B cell (primary cell): Measurements from ENCODE around the gene MYH11. TPM values are rescaled to one million over a fixed set of nuclear protein-coding genes. Genes with fewer than 3 reads are reported as not detected.

ENCODE experiments used
- ATAC-seq: fragments of 200-7000 bp; cut with Tn5 transposase; one replicate; pipeline ENCODE4 v1.10.0; 2021; ENCODE audit warnings: low read depth, mild to moderate bottlenecking, moderate number of reproducible peaks, moderate library complexity
- CTCF ChIA-PET: fragments of 350-600 bp; sonication (Branson Sonifier 250); formaldehyde crosslinking; loops from one replicate; lab custom pipeline; 2021; ENCODE audit warnings: antibody characterized with exemption, inconsistent platforms; lab: Charles Lee
- POLR2A ChIA-PET: fragments of 350-600 bp; sonication (Branson Sonifier 250); formaldehyde crosslinking; loops from one replicate; lab custom pipeline; 2021; ENCODE audit warnings: antibody characterized with exemption; lab: Charles Lee
- DNase-seq: peaks from one replicate; pipeline ENCODE4 v3.0.0; 2013
- H2AFZ ChIP-seq: 2 replicates; pipeline ENCODE4 v1.6.1; 2012; ENCODE audit warnings: mild to moderate bottlenecking, low read depth, low read length; ENCODE audit not compliant: insufficient read depth, poor library complexity, severe bottlenecking
- H3K27ac ChIP-seq, 2 donors: 1 replicate in 1 of 2; 2 replicates in 1 of 2; pipeline ENCODE4 v1.5.1; 2012 to 2013; ENCODE audit warnings: low read length in 2 of 2, mild to moderate bottlenecking in 2 of 2, moderate library complexity in 1 of 2
- H3K27me3 ChIP-seq, 4 experiments: fragments of 200-600 bp in 1 of 4; sonication (generic) in 1 of 4; replicated peaks in 1 of 4; 1 replicate in 2 of 4; 2 replicates in 2 of 4; pipeline versions ENCODE4 v1.6.1 to v1.7.0; 2013 to 2016; ENCODE audit warnings: low read length in 3 of 4, mild to moderate bottlenecking in 2 of 4, mixed read lengths in 1 of 4, moderate library complexity in 1 of 4; ENCODE audit not compliant: insufficient read depth in 4 of 4, control insufficient read depth in 3 of 4; ENCODE audit errors: control extremely low read depth in 1 of 4
- H3K36me3 ChIP-seq, 2 experiments: replicated peaks in 1 of 2; 1 replicate in 1 of 2; 2 replicates in 1 of 2; pipeline versions ENCODE4 v1.6.1 to v1.7.1; 2013; ENCODE audit warnings: low read length in 1 of 2; ENCODE audit not compliant: insufficient read depth in 2 of 2, control insufficient read depth in 1 of 2; ENCODE audit errors: control extremely low read depth in 1 of 2, extremely low read depth in 1 of 2
- H3K4me1 ChIP-seq, 2 donors: fragments of 200-600 bp in 1 of 2; sonication (generic) in 1 of 2; 1 replicate in 1 of 2; 2 replicates in 1 of 2; pipeline versions ENCODE4 v1.5.1 to v1.6.1; 2013 to 2017; ENCODE audit warnings: low read length in 2 of 2; ENCODE audit not compliant: control insufficient read depth in 2 of 2, insufficient read depth in 2 of 2
- H3K4me2 ChIP-seq: replicated peaks from 2 replicates; pipeline ENCODE3; 2012; ENCODE audit warnings: mild to moderate bottlenecking, low read depth, low read length; ENCODE audit not compliant: poor library complexity, severe bottlenecking
- H3K4me3 ChIP-seq, 5 experiments: fragments of 200-600 bp in 1 of 5; sonication (generic) in 1 of 5; 1 replicate in 3 of 5; 2 replicates in 2 of 5; pipeline versions ENCODE4 v1.5.1 to v1.7.0; 2011 to 2016; ENCODE audit warnings: low read length in 4 of 5, mild to moderate bottlenecking in 4 of 5, low read depth in 2 of 5, control low read depth in 1 of 5, moderate library complexity in 1 of 5; ENCODE audit not compliant: insufficient read depth in 1 of 5; ENCODE audit errors: control extremely low read depth in 1 of 5, extremely low read depth in 1 of 5
- H3K79me2 ChIP-seq: fragments of 200-600 bp; sonication (generic); one replicate; pipeline ENCODE4 v1.6.0; 2016; ENCODE audit warnings: low read length; ENCODE audit not compliant: control insufficient read depth, insufficient read depth
- H3K9ac ChIP-seq: fragments of 200-600 bp; sonication (generic); 2 replicates; pipeline ENCODE4 v1.6.1; 2017; ENCODE audit warnings: mild to moderate bottlenecking, low read length, moderate library complexity
- H3K9me3 ChIP-seq, 3 donors: one replicate each; pipeline versions ENCODE4 v1.6.1 to v1.7.1; 2013; ENCODE audit warnings: low read length in 2 of 3; ENCODE audit not compliant: control insufficient read depth in 2 of 3, insufficient read depth in 1 of 3; ENCODE audit errors: control extremely low read depth in 1 of 3
- H4K20me1 ChIP-seq: 2 replicates; pipeline ENCODE4 v1.6.0; 2012; ENCODE audit warnings: mild to moderate bottlenecking, low read length; ENCODE audit not compliant: insufficient read depth, control insufficient read depth, poor library complexity, severe bottlenecking
- H3K27ac Mint-ChIP-seq: one replicate; pipeline ENCODE4 v1.8.0; 2021; ENCODE audit warnings: mixed read lengths
- H3K27me3 Mint-ChIP-seq: one replicate; pipeline ENCODE4 v1.8.0; 2021; ENCODE audit warnings: mixed read lengths
- H3K4me1 Mint-ChIP-seq: one replicate; pipeline ENCODE4 v1.8.0; 2021; ENCODE audit warnings: mixed read lengths
- H3K4me3 Mint-ChIP-seq: one replicate; pipeline ENCODE4 v1.8.0; 2021; ENCODE audit warnings: mixed read lengths
- H3K9me3 Mint-ChIP-seq: one replicate; pipeline ENCODE4 v1.8.0; 2022; ENCODE audit warnings: mixed read lengths; ENCODE audit not compliant: insufficient read depth
- EZH2 ChIP-seq: IDR thresholded peaks from 2 replicates; pipeline ENCODE4 v1.6.1; 2012; ENCODE audit warnings: borderline replicate concordance, low read depth, mild to moderate bottlenecking, moderate library complexity, low read length; ENCODE audit not compliant: insufficient read depth, poor library complexity, severe bottlenecking
- WGBS: methylation state at CpG from one replicate; pipeline ENCODE4 v1.1.5; 2013; ENCODE audit warnings: missing lambda C conversion rate; ENCODE audit not compliant: insufficient coverage; 5-methylcytosine and 5-hydroxymethylcytosine counted together
- intact Hi-C: fragments of 100-400 bp; cut with micrococcal nuclease; formaldehyde crosslinking; loops from one replicate; pipeline ENCODE4 v1.10.0; 2022
- polyA minus RNA-seq: library from RNA; depleted of rRNA, polyadenylated mRNA; stranded (reverse); fragments of >200 nt; gene quantifications from 2 replicates; pipeline ENCODE4 v1.2.3, GENCODE V29; 2012
- polyA plus RNA-seq: library from polyadenylated mRNA; depleted of rRNA; stranded (reverse); fragments of >200 nt; gene quantifications from 2 replicates; pipeline ENCODE4 v1.2.3, GENCODE V29; 2012
- total RNA-seq, 2 donors: library from RNA; stranded (reverse); fragments of 120-200 nt in 1 of 2; gene quantifications; 1 replicate in 1 of 2; 2 replicates in 1 of 2; pipeline versions ENCODE4 v1.2.3 to v1.2.4, GENCODE V29; 2013 to 2022
- TF ChIP-seq, protein P1 (sequence below): fragments of 200-600 bp; IDR thresholded peaks from one replicate; pipeline ENCODE4 v1.8.0; 2022; ENCODE audit warnings: antibody characterized with exemption, mild to moderate bottlenecking

The MYH11 gene
- total RNA-seq (0.05 and 0.15 TPM in 2 replicates), polyA plus RNA-seq (0.16 and 0.23 TPM in 2 replicates), polyA minus RNA-seq (0.17 and 0.86 TPM in 2 replicates)
- 0.58 TPM for total RNA-seq (2013)

- Histone ChIP-seq H2AFZ (peak within 1 kb of the TSS; percentile 60), H3K4me3 (peak within 1 kb of the TSS in 3 of 5 experiments; percentile 8 to 15 (median 9)), H4K20me1 (no peaks in the 10 kb centered on the region), H3K79me2 (no peaks in the 10 kb centered on the region), H3K27me3 (peaks cover 0 to 34% (median 15%) of the 10 kb centered on the region in 4 experiments), H3K9ac (no peak within 1 kb of the TSS), H3K4me2 (peak within 1 kb of the TSS; percentile 54), H3K27ac (no peak within 1 kb of the TSS), H3K36me3 (no peaks in the 10 kb centered on the region), H3K9me3 (peaks cover 0 to 1% (median 0%) of the 10 kb centered on the region in 3 donors), H3K4me1 (peaks cover 24 to 31% of the 10 kb centered on the region in 2 donors)
- H3K4me1 Mint-ChIP-seq = peaks cover 19% of the 10 kb centered on the region
- TF ChIP-seq, protein P1, sequence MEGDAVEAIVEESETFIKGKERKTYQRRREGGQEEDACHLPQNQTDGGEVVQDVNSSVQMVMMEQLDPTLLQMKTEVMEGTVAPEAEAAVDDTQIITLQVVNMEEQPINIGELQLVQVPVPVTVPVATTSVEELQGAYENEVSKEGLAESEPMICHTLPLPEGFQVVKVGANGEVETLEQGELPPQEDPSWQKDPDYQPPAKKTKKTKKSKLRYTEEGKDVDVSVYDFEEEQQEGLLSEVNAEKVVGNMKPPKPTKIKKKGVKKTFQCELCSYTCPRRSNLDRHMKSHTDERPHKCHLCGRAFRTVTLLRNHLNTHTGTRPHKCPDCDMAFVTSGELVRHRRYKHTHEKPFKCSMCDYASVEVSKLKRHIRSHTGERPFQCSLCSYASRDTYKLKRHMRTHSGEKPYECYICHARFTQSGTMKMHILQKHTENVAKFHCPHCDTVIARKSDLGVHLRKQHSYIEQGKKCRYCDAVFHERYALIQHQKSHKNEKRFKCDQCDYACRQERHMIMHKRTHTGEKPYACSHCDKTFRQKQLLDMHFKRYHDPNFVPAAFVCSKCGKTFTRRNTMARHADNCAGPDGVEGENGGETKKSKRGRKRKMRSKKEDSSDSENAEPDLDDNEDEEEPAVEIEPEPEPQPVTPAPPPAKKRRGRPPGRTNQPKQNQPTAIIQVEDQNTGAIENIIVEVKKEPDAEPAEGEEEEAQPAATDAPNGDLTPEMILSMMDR = no peak
- no peaks in the 10 kb centered on the region for H3K9me3 Mint-ChIP-seq
- peaks cover 22% of the 10 kb centered on the region for H3K27me3 Mint-ChIP-seq
- H3K27ac Mint-ChIP-seq = no peak within 1 kb of the TSS
- peak within 1 kb of the TSS; percentile 67 for H3K4me3 Mint-ChIP-seq
- WGBS = under 1% methylated on average over 38 of the region's 49 CpGs
- ATAC-seq (no peak), DNase-seq (peak; percentile 41)
- ChIA-PET CTCF (no interaction called here), POLR2A (no interaction called here)
- intact Hi-C loops = no loop called here
These were observed at the start of gene MYH11 for GRCh38 chr16:15856901-15857698. MYH11 (minus strand) TSS chr16:15857028; CDS start chr16:15838252, 18,776 bp downstream.

- Histone ChIP-seq H2AFZ (no peak overlapping the region), H3K36me3 (no peaks in the 10 kb centered on the region), H3K9me3 (peaks cover 0 to 4% (median 0%) of the 10 kb centered on the region in 3 donors), H3K79me2 (no peaks in the 10 kb centered on the region), H3K4me2 (no peak overlapping the region), H3K27ac (no peak overlapping the region), H3K27me3 (no peaks in the 10 kb centered on the region), H3K4me3 (no peak overlapping the region), H4K20me1 (no peaks in the 10 kb centered on the region), H3K9ac (no peak overlapping the region), H3K4me1 (peaks cover 0 to 3% of the 10 kb centered on the region in 2 donors)
- Mint-ChIP-seq H3K4me1 (peaks cover 9% of the 10 kb centered on the region), H3K9me3 (no peaks in the 10 kb centered on the region), H3K27me3 (no peaks in the 10 kb centered on the region), H3K27ac (no peak overlapping the region), H3K4me3 (no peak overlapping the region)
- POLR2A ChIA-PET = no interaction called here
- intact Hi-C loops = no loop called here
- CTCF ChIA-PET = no interaction called here
- ATAC-seq = no peak
- TF ChIP-seq EZH2 = no peak
- TF ChIP-seq, protein P1 = no peak
- DNase-seq = no peak
- WGBS = 100% methylated on average over 2 of the region's 2 CpGs
These were observed 49.6 kb upstream of the MYH11 start for GRCh38 chr16:15906439-15906838.
